ENCODE data around the gene HDAC9. TPM values are rescaled to one million over a fixed set of nuclear protein-coding genes. Genes with fewer than 3 reads are reported as not detected.

The HDAC9 gene
- total and polyA plus RNA-seq, 12 donors: 2.6 to 23.1 (median 7.5) TPM

GRCh38 chr7:18626717-18627116 lies 131.2 kb downstream of the HDAC9 start:
- no peak for DNase-seq
- Histone ChIP-seq H3K27me3 (no peaks in the 10 kb centered on the region), H3K4me3 (no peak overlapping the region), H3K4me1 (replicated peaks in 1 of 2) (no peaks in the 10 kb centered on the region), H3K36me3 (replicated peaks in 1 of 2) (no peaks in the 10 kb centered on the region), H3K27ac (no peak overlapping the region), H3K9me3 (replicated peaks in 1 of 3) (no peaks in the 10 kb centered on the region)
- intact Hi-C loops (cut with DNase I): no loop called here
- TF ChIP-seq CTCF (IDR thresholded peaks at IDR 0.05) (no peak), POLR2A (IDR thresholded peaks at IDR 0.05) (no peak)

- TF ChIP-seq CTCF (IDR thresholded peaks at IDR 0.05): no peak
- TF ChIP-seq POLR2A (IDR thresholded peaks at IDR 0.05): no peak
- 94 to 95% (median 94%) methylated on average over 3 of the region's 3 CpGs for WGBS, 4 donors
- H3K36me3 ChIP-seq (replicated peaks in 1 of 2): no peaks in the 10 kb centered on the region
- H3K27ac ChIP-seq: no peak overlapping the region
- no peaks in the 10 kb centered on the region for H3K9me3 ChIP-seq (replicated peaks in 1 of 3)
- intact Hi-C loops (cut with DNase I): no loop called here
- no peak overlapping the region for H3K4me3 ChIP-seq
- no peaks in the 10 kb centered on the region for H3K27me3 ChIP-seq
- no peak for DNase-seq
- peaks cover 12 to 18% of the 10 kb centered on the region in 2 donors for H3K4me1 ChIP-seq (replicated peaks in 1 of 2)
Observed at GRCh38 chr7:18637516-18637915, 142.0 kb downstream of the HDAC9 start.

DNA sequence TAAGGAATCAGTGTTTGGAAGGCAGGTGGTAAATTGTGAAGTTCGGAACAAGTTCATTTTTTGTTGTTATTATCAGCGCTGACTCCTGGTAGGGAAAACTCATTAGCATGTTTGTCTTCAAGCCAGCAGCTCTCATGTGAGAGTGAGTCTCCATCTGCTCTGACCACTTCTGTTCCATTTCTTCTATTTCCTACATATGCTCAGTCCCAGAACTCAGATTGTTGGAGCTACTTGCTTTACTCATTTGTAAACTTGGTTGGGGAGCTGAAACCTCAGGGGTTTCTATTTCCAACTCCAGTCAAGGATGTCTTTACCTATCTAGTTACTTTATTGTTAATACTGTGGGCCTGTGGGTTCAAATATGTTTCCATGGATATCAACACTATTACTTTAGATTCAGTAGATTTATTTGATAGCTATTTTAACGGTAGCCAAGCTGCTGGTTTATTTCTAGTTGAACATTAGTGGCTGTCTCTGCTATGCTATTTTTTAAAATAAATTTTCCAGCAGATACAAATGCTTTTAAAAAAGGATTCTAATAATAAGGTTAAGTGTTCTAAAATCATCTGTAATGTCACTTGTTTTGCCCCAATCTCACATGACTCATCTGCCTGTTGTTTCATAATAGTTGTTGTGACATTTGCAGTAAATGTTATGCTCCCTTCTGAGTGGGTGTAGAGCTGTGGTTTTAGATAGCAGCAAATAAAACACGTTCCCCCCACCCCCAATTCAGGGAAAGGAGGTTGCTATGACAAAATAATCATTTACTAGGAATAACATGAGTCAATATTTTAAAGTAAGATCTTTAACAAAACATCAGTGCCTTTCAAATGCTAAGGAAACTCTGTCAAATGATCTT lies 143.3 kb downstream of the HDAC9 start:
- Histone ChIP-seq H3K27ac (peak overlapping the region in 4 of 5 donors; percentile 10 to 82 (median 45)), H3K27me3 (no peaks in the 10 kb centered on the region), H3K4me3 (no peak overlapping the region), H3K9me3 (replicated peaks in 1 of 3) (no peaks in the 10 kb centered on the region), H3K4me1 (replicated peaks in 1 of 2) (peaks cover 12 to 18% of the 10 kb centered on the region in 2 donors), H3K36me3 (replicated peaks in 1 of 2) (no peaks in the 10 kb centered on the region)
- intact Hi-C loops (cut with DNase I): no loop called here
- WGBS, 4 donors: 34 to 46% (median 42%) methylated on average over 4 of the region's 4 CpGs
- TF ChIP-seq CTCF (IDR thresholded peaks at IDR 0.05): no peak
- TF ChIP-seq POLR2A (IDR thresholded peaks at IDR 0.05): no peak
- DNase-seq: peak in 3 of 7 donors; percentile 47 to 53 (median 48)

DNA sequence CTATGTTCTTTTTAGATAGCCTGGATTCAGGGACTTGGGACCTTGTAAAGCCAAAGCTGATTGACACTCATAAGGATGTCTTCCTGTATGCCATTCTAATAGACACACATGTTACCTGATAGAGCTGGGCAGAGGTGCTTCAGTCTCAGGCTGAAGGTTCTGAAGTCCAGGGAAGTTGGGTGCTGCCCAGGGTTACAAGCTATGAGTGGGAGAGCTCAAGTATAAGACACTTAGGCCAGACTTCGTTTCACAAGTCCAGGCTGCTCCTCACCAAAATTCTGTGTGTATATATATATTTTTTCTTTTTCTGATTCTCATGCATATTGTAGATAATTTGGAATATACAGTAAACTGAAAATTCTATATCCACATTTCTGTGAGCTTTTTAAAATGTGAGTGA lies 144.2 kb downstream of the HDAC9 start:
- DNase-seq: no peak
- WGBS, 4 donors: 91 to 96% (median 93%) methylated on average over 1 of the region's 1 CpG
- TF ChIP-seq CTCF (IDR thresholded peaks at IDR 0.05): no peak
- TF ChIP-seq POLR2A (IDR thresholded peaks at IDR 0.05): no peak
- no peaks in the 10 kb centered on the region for H3K27me3 ChIP-seq
- peak overlapping the region in 1 of 5 donors; percentile 82 for H3K27ac ChIP-seq
- no peaks in the 10 kb centered on the region for H3K9me3 ChIP-seq (replicated peaks in 1 of 3)
- no peaks in the 10 kb centered on the region for H3K36me3 ChIP-seq (replicated peaks in 1 of 2)
- intact Hi-C loops (cut with DNase I): no loop called here
- no peak overlapping the region for H3K4me3 ChIP-seq
- H3K4me1 ChIP-seq (replicated peaks in 1 of 2): peaks cover 12 to 18% of the 10 kb centered on the region in 2 donors

Measured in adrenal gland (tissue), 12 donors.